Psoas muscle (tissue), 8 donors: ENCODE data around the gene SGMS1. TPM values are rescaled to one million over a fixed set of nuclear protein-coding genes. Genes with fewer than 3 reads are reported as not detected.
"Not testable (repeated sequence)": the region's sequence is repeated elsewhere in the genome, so short reads cannot be mapped to it uniquely, and the experiment has no call there.

ENCODE experiments used
- ATAC-seq, 4 donors: fragments of 200-7000 bp; cut with Tn5 transposase; one replicate each; pipeline ENCODE4 v1.9.1; 2020; ENCODE audit warnings: moderate library complexity in 3 of 4, mild to moderate bottlenecking in 2 of 4
- DNase-seq, 2 donors: peaks; one replicate each; pipeline ENCODE4 v3.0.0-alpha.2; 2020
- H3K27ac ChIP-seq: fragments of 200-600 bp; one replicate; pipeline ENCODE4 v1.8.0; 2022
- H3K27me3 ChIP-seq, 3 donors: fragments of 200-600 bp in 1 of 3; one replicate each; pipeline versions ENCODE4 v1.6.1 to v1.8.0; 2013 to 2022; ENCODE audit warnings: low read length in 2 of 3, mild to moderate bottlenecking in 2 of 3, moderate library complexity in 1 of 3; ENCODE audit not compliant: insufficient read depth in 3 of 3
- H3K36me3 ChIP-seq, 2 donors: fragments of 200-600 bp in 1 of 2; one replicate each; pipeline versions ENCODE4 v1.6.1 to v1.8.0; 2013 to 2022; ENCODE audit warnings: low read depth in 1 of 2, mild to moderate bottlenecking in 1 of 2, moderate library complexity in 1 of 2; ENCODE audit not compliant: insufficient read depth in 1 of 2
- H3K4me1 ChIP-seq: fragments of 200-600 bp; one replicate; pipeline ENCODE4 v1.8.0; 2022
- H3K4me3 ChIP-seq: fragments of 200-600 bp; one replicate; pipeline ENCODE4 v1.8.0; 2022; ENCODE audit warnings: mild to moderate bottlenecking
- H3K9me3 ChIP-seq: fragments of 200-600 bp; one replicate; pipeline ENCODE4 v1.8.0; 2022
- WGBS, 3 donors: extraction: QIAGEN DNeasy Blood & Tissue Kit; methylation state at CpG; one replicate each; pipeline versions ENCODE4 v1.1.6 to v1.1.7; 2013; 5-methylcytosine and 5-hydroxymethylcytosine counted together
- intact Hi-C, 2 donors: fragments of 100-400 bp; cut with DNase I; formaldehyde crosslinking; loops; one replicate each; pipeline versions ENCODE4 v1.11.0 to v1.14.2; 2022
- polyA plus RNA-seq, 3 donors: library from polyadenylated mRNA; stranded (reverse); fragments of 200-250 nt; gene quantifications; one replicate each; pipeline ENCODE4 v1.2.3, GENCODE V29; 2013
- total RNA-seq, 4 donors: library from RNA; stranded (reverse); fragmentation: NEBNext Ultra II Directional in 2 of 4; extraction: Animal tissue kit (Norgen Biotek cat#: 25700) in 2 of 4; gene quantifications; one replicate each; pipeline versions ENCODE4 v1.2.1 to v1.2.4, GENCODE V29; 2021 to 2023
- TF ChIP-seq, protein P1 (sequence below): fragments of 200-600 bp; IDR thresholded peaks from one replicate; pipeline ENCODE4 v1.8.0; 2022; ENCODE audit warnings: antibody characterized with exemption
- donor health status: healthy with polysubstance abuse.
- donor health status: DM: no; HTN: no; CAD: no; lungs with moderate emphysema.
- donor health status: Bipolar disorder and iron deficiency.
- donor health status: healthy.
- donor health status: DM: yes; HTN: yes; CAD: no.
- donor health status: DM: no; HTN: no; CAD: no.
- donor health status: DM: no; HTN: no; CAD: no.
- donor health status: DM: yes; HTN: yes; CAD: no.

The SGMS1 gene
- total and polyA plus RNA-seq, 7 donors = 6.2 to 16.7 (median 11.3) TPM

DNA sequence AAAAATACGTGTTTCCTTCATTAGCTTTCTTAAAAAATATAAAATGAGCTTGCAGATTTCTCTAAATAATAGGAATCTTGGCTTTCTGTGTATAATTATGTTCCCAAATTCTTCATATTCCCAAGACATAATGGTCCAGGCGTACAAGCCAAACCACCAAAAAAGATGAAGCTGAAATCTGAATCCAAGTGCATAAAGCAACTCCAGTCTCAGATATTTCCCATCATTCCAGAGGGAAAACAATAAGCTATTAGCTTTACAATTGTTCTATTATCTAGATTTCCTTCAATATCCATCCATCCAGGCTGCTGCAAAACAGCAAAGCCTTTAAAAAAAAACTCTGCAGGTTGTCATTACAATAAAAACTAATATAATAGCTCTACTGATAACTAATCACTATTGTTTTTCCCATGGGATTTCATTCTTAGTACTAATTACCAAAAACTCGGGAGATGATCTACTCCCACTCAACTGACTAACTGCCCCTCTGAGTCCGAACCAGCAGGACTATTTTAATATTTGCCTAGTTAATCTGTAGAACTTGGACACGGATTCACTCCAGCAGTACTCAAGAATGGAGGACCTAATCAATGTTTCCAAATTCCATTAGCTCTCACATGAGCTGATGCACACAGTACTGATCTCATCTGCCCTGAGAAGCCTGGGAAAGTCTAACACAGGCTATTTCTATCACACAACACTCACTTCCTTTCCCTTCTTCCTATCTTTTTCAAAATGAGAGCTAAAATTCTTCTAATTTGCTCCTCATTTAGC, 263.5 kb downstream of the SGMS1 start:
- TF ChIP-seq, protein P1, sequence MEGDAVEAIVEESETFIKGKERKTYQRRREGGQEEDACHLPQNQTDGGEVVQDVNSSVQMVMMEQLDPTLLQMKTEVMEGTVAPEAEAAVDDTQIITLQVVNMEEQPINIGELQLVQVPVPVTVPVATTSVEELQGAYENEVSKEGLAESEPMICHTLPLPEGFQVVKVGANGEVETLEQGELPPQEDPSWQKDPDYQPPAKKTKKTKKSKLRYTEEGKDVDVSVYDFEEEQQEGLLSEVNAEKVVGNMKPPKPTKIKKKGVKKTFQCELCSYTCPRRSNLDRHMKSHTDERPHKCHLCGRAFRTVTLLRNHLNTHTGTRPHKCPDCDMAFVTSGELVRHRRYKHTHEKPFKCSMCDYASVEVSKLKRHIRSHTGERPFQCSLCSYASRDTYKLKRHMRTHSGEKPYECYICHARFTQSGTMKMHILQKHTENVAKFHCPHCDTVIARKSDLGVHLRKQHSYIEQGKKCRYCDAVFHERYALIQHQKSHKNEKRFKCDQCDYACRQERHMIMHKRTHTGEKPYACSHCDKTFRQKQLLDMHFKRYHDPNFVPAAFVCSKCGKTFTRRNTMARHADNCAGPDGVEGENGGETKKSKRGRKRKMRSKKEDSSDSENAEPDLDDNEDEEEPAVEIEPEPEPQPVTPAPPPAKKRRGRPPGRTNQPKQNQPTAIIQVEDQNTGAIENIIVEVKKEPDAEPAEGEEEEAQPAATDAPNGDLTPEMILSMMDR = no peak
- no peak overlapping the region for H3K4me3 ChIP-seq
- no peaks in the 10 kb centered on the region for H3K36me3 ChIP-seq
- no peak overlapping the region for H3K27ac ChIP-seq
- peaks cover 25% of the 10 kb centered on the region for H3K4me1 ChIP-seq
- ATAC-seq (peak in 1 of 4 donors; percentile 38), DNase-seq (no peak)
- H3K9me3 ChIP-seq = no peaks in the 10 kb centered on the region
- intact Hi-C loops = no loop called here
- no peaks in the 10 kb centered on the region for H3K27me3 ChIP-seq
- WGBS, 3 donors = 72 to 78% (median 74%) methylated on average over 5 of the region's 5 CpGs

DNA sequence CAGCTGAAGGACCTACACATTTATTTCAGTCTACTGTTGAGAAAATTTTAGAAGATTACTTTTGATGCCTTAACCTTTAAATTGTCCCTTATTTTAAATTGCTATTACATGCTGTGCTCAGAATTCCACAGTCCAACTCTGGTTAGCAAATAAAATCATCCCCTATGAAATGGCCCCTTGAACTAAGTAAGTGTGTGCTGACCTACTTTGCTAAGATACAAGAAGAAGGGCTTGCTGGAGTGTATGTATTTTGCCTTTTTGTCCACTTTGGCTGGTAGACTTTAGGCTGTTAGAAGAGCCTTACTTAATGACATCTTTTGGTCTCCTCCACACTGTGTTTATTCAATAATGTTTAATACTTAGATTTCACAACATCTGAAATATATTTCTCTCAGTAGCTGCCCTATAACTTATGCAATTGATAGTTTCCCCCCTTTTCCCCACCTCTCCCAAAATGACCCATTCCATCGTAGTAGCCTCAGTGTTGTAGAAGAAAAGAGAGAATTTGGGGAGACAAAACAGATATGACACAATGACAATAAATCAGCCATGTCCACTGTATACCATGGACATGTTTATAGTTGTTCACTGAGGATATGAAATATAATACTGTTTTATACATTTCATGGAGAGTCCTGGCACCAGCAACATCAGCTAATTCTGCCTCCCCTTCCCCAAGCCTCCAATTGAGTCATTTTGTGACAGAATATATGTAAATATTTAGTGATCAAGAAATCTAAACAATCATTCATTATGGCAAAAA, 264.6 kb downstream of the SGMS1 start:
- Histone ChIP-seq H3K9me3 (peaks cover 3% of the 10 kb centered on the region), H3K27ac (no peak overlapping the region), H3K27me3 (no peaks in the 10 kb centered on the region), H3K36me3 (no peaks in the 10 kb centered on the region), H3K4me1 (peaks cover 25% of the 10 kb centered on the region), H3K4me3 (no peak overlapping the region)
- TF ChIP-seq, protein P1 = no peak
- DNase-seq (no peak), ATAC-seq (peak in 1 of 4 donors; percentile 12)
- WGBS, 3 donors = 72 to 92% (median 81%) methylated on average over 1 of the region's 1 CpG
- intact Hi-C loops = no loop called here

DNA sequence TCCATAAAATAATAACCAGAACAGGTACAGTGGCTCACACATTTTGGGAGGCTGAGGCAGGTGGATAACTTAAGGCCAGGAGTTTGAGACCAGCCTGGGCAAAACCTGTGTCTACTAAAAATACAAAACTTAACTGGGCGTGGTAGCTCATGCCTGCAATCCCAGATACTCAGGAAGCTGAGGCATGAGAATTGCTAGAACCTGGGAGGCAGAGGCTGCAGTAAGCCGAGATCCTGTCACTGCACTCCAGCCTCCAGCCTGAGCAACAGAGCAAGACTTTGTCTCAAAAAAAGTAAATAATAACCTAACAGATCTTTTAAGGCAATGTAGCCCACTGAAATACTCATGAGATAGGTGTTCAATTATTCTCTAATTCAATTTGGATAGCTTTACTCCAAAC, 265.3 kb downstream of the SGMS1 start:
- intact Hi-C loops = no loop called here

DNA sequence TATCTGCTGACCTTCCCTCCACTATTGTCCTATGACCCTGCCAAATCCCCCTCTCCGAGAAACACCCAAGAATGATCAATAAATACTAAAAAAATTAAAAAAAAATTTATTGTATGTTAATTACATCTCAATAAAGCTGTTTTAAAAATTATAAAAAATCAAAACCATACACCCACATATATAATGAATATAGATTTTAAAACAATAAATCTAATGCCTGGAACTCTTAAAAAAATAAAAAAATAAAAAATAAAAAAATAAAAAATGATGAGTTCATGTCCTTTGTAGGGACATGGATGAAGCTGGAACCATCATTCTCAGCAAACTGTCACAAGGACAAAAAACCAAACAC, 267.3 kb downstream of the SGMS1 start:
- H3K4me1 ChIP-seq = peaks cover 23% of the 10 kb centered on the region
- 90 to 100% (median 97%) methylated on average over 1 of the region's 1 CpG for WGBS, 3 donors
- DNase-seq, H3K27me3 ChIP-seq, H3K36me3 ChIP-seq, H3K27ac ChIP-seq, H3K4me3 ChIP-seq, H3K9me3 ChIP-seq, intact Hi-C loops, ATAC-seq: not testable (repeated sequence)

More for the DNA sequence above, 265.3 kb downstream of the SGMS1 start:
- TF ChIP-seq, protein P1 = no peak
- H3K4me3 ChIP-seq = no peak overlapping the region
- ATAC-seq = no peak
- WGBS, 3 donors = 90 to 93% (median 91%) methylated on average over 2 of the region's 2 CpGs
- H3K27me3 ChIP-seq = no peaks in the 10 kb centered on the region
- H3K9me3 ChIP-seq = peaks cover 3% of the 10 kb centered on the region
- no peaks in the 10 kb centered on the region for H3K36me3 ChIP-seq
- H3K27ac ChIP-seq = no peak overlapping the region
- H3K4me1 ChIP-seq = peaks cover 25% of the 10 kb centered on the region
- DNase-seq = no peak

DNA sequence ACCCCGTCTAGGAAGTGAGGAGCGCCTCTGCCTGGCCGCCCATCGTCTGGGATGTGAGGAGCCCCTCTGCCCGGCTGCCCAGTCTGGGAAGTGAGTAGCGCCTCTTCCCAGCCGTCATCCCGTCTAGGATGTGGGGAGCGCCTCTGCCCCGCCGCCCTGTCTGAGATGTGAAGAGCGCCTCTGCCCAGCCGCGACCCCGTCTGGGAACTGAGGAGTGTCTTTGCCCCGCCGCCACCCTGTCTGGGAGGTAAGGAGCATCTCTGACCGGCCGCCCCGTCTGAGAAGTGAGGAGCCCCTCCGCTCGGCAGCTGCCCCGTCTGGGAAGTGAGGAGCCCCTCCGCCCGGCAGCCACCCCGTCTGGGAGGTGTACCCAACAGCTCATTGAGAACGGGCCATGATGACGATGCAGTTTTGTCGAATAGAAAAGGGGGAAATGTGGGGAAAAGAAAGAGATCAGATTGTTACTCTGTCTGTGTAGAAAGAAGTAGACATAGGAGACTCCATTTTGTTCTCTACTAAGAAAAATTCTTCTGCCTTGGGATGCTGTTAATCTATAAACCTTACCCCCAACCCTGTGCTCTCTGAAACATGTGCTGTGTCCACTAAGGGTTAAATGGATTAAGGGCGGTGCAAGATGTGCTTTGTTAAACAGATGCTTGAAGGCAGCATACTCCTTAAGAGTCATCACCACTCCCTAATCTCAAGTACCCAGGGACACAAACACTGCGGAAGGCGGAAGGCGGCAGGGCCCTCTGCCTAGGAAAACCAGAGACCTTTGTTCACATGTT, 267.9 kb downstream of the SGMS1 start:
- intact Hi-C loops, H3K36me3 ChIP-seq, H3K9me3 ChIP-seq, H3K4me3 ChIP-seq, ATAC-seq, H3K27me3 ChIP-seq, H3K27ac ChIP-seq: not testable (repeated sequence)
- peaks cover 18% of the 10 kb centered on the region for H3K4me1 ChIP-seq
- peak in 1 of 2 donors; percentile 48 for DNase-seq
- 95 to 98% (median 96%) methylated on average over 32 to 33 of the region's 33 CpGs for WGBS, 3 donors
